Gastroesophageal sphincter (tissue), 4 donors: ENCODE data around the gene PRSS8. TPM values are rescaled to one million over a fixed set of nuclear protein-coding genes. Genes with fewer than 3 reads are reported as not detected.

Experiments
- ATAC-seq: fragments of 150-250 bp; one replicate; pipeline ENCODE4 v1.9.1; 2016; ENCODE audit warnings: mild to moderate bottlenecking, moderate library complexity
- H3K27ac ChIP-seq, 4 donors: fragments of 200-600 bp; sonication (generic) in 3 of 4; 1 replicate in 3 of 4; 2 replicates in 1 of 4; pipeline ENCODE4 v1.5.1; 2016 to 2019
- H3K27me3 ChIP-seq: fragments of 200-600 bp; sonication (generic); one replicate; pipeline ENCODE4 v1.5.1; 2019
- H3K36me3 ChIP-seq, 2 donors: fragments of 200-600 bp; sonication (generic); one replicate each; pipeline ENCODE4 v1.5.1; 2019; ENCODE audit warnings: control low read depth in 1 of 2
- H3K4me1 ChIP-seq, 3 donors: fragments of 200-600 bp; sonication (generic); 1 replicate in 2 of 3; 2 replicates in 1 of 3; pipeline ENCODE4 v1.5.1; 2016 to 2019; ENCODE audit warnings: control low read depth in 2 of 3
- H3K4me3 ChIP-seq, 2 donors: fragments of 200-600 bp; sonication (generic); one replicate each; pipeline ENCODE4 v1.5.1; 2019; ENCODE audit warnings: mild to moderate bottlenecking in 1 of 2, moderate library complexity in 1 of 2
- H3K9me3 ChIP-seq, 3 donors: fragments of 200-600 bp; sonication (generic); one replicate each; pipeline ENCODE4 v1.5.1; 2017 to 2019; ENCODE audit warnings: control low read depth in 2 of 3
- CTCF ChIP-seq, 4 experiments: fragments of 200-600 bp in 2 of 4; fragments of 450-650 bp in 2 of 4; sonication (generic) in 1 of 4; IDR thresholded peaks; one replicate each; pipeline ENCODE4 v1.5.1; 2017 to 2019; ENCODE audit warnings: antibody characterized with exemption in 4 of 4, mild to moderate bottlenecking in 2 of 4, moderate library complexity in 2 of 4
- EP300 ChIP-seq: sonication (generic); formaldehyde crosslinking; IDR thresholded peaks from one replicate; pipeline ENCODE4 v1.6.1; 2017; ENCODE audit warnings: antibody characterized with exemption, mild to moderate bottlenecking
- POLR2A ChIP-seq, 2 donors: fragments of 450-650 bp; IDR thresholded peaks; one replicate each; pipeline ENCODE4 v1.6.1; 2017; ENCODE audit warnings: antibody characterized with exemption in 2 of 2, mild to moderate bottlenecking in 2 of 2, moderate library complexity in 1 of 2
- POLR2AphosphoS5 ChIP-seq: sonication (generic); formaldehyde crosslinking; IDR thresholded peaks from one replicate; pipeline ENCODE4 v1.6.1; 2017; ENCODE audit warnings: antibody characterized with exemption
- WGBS, 2 donors: methylation state at CpG; one replicate each; pipeline ENCODE4 v1.1.5; 2018; ENCODE audit warnings: low coverage in 1 of 2; 5-methylcytosine and 5-hydroxymethylcytosine counted together
- total RNA-seq, 4 donors: library from RNA; depleted of rRNA; stranded (reverse); fragments of >200 nt; gene quantifications; one replicate each; pipeline ENCODE4 v1.1.0, GENCODE V29; 2016

PRSS8 gene
- total RNA-seq, 4 donors from 2014 or later: 4.1 TPM; not detected in 3

- 13 to 33% methylated on average over 2 to 6 of the region's 9 CpGs for WGBS, 2 donors
- Histone ChIP-seq H3K4me1 (peaks cover 0 to 39% (median 11%) of the 10 kb centered on the region in 3 donors), H3K36me3 (peaks cover 0 to 41% of the 10 kb centered on the region in 2 donors), H3K9me3 (no peaks in the 10 kb centered on the region), H3K4me3 (peak overlapping the region; percentile 62 to 88), H3K27ac (peak overlapping the region; percentile 87 to 99 (median 96)), H3K27me3 (no peaks in the 10 kb centered on the region)
- no peak for TF ChIP-seq CTCF (IDR thresholded peaks at IDR 0.05)
- peak; percentile 73 for TF ChIP-seq POLR2AphosphoS5
- TF ChIP-seq EP300: no peak
- peak in 1 of 2 donors; percentile 2 for TF ChIP-seq POLR2A (IDR thresholded peaks at IDR 0.05)
- ATAC-seq: peak; percentile 45
Observed at GRCh38 chr16:31118223-31119155, 17.0 kb downstream of the PRSS8 start.

GRCh38 chr16:31117384-31118222 is 17.9 kb downstream of the PRSS8 start, which contains the start of gene KAT8:
Gene KAT8, plus strand, starts transcription at chr16:31117664. Its CDS starts 18 bp downstream, at chr16:31117682.
- H3K4me1 ChIP-seq: peaks cover 0 to 47% (median 11%) of the 10 kb centered on the region in 3 donors
- WGBS, 2 donors: 0% methylated on average over 6 to 16 of the region's 68 CpGs
- H3K9me3 ChIP-seq: no peaks in the 10 kb centered on the region
- peak within 1 kb of the TSS; percentile 62 to 88 for H3K4me3 ChIP-seq
- no peaks in the 10 kb centered on the region for H3K27me3 ChIP-seq
- H3K27ac ChIP-seq: peak within 1 kb of the TSS; percentile 87 to 99 (median 96)
- peak; percentile 95 for ATAC-seq
- H3K36me3 ChIP-seq: peaks cover 0 to 40% of the 10 kb centered on the region in 2 donors
- TF ChIP-seq EP300: no peak
- peak; percentile 95 for TF ChIP-seq POLR2AphosphoS5
- TF ChIP-seq CTCF (IDR thresholded peaks at IDR 0.05): peak in 1 of 4 experiments; percentile 7
- peak; percentile 92 to 93 for TF ChIP-seq POLR2A (IDR thresholded peaks at IDR 0.05)

GRCh38 chr16:31114468-31114867 is 21.1 kb downstream of the PRSS8 start:
- ATAC-seq: no peak
- Histone ChIP-seq H3K27me3 (no peaks in the 10 kb centered on the region), H3K27ac (peak overlapping the region in 3 of 4 donors; percentile 44 to 62 (median 62)), H3K4me1 (peaks cover 0 to 57% (median 11%) of the 10 kb centered on the region in 3 donors), H3K36me3 (peaks cover 0 to 40% of the 10 kb centered on the region in 2 donors), H3K4me3 (no peak overlapping the region), H3K9me3 (no peaks in the 10 kb centered on the region)
- TF ChIP-seq POLR2AphosphoS5 (no peak), POLR2A (IDR thresholded peaks at IDR 0.05) (no peak), EP300 (no peak)
- WGBS, 2 donors: 48 to 58% methylated on average over 3 to 8 of the region's 8 CpGs

GRCh38 chr16:31113121-31114120 is 22.1 kb downstream of the PRSS8 start:
- ATAC-seq: no peak
- Histone ChIP-seq H3K36me3 (peaks cover 0 to 43% of the 10 kb centered on the region in 2 donors), H3K27me3 (no peaks in the 10 kb centered on the region), H3K9me3 (no peaks in the 10 kb centered on the region), H3K4me1 (peaks cover 0 to 57% (median 10%) of the 10 kb centered on the region in 3 donors), H3K27ac (peak overlapping the region in 3 of 4 donors; percentile 44 to 62 (median 62)), H3K4me3 (no peak overlapping the region)
- 59 to 70% methylated on average over 2 to 5 of the region's 5 CpGs for WGBS, 2 donors
- TF ChIP-seq CTCF (IDR thresholded peaks at IDR 0.05): no peak
- no peak for TF ChIP-seq EP300
- TF ChIP-seq POLR2A (IDR thresholded peaks at IDR 0.05): no peak
- no peak for TF ChIP-seq POLR2AphosphoS5
